GM12875 (cell line): ENCODE results near the gene BNIP1.

Source experiments
- H3K4me3 ChIP-seq: one replicate; pipeline ENCODE4 v1.5.1; 2011; ENCODE audit warnings: low read depth, low read length, control low read depth
- CTCF ChIP-seq: IDR thresholded peaks from 2 replicates; pipeline ENCODE4 v1.5.1; 2011; ENCODE audit warnings: low read depth, mild to moderate bottlenecking, control low read depth, inconsistent platforms, low read length, moderate library complexity, borderline replicate concordance; ENCODE audit not compliant: insufficient read depth

The BNIP1 gene

GRCh38 chr5:173210877-173211276, 66.5 kb downstream of the BNIP1 start:
- H3K4me3 ChIP-seq: no peak overlapping the region
- TF ChIP-seq CTCF: no peak

GRCh38 chr5:173211284-173211683, 67.0 kb downstream of the BNIP1 start:
- H3K4me3 ChIP-seq: no peak overlapping the region
- no peak for TF ChIP-seq CTCF

- no peak for TF ChIP-seq CTCF
- H3K4me3 ChIP-seq: no peak overlapping the region
Observed at GRCh38 chr5:173213236-173213933, 69.1 kb downstream of the BNIP1 start.
